ENCODE measurements around the gene TMEM178B. TPM values are rescaled to one million over a fixed set of nuclear protein-coding genes. Genes with fewer than 3 reads are reported as not detected.
"Not testable (repeated sequence)": the region's sequence is repeated elsewhere in the genome, so short reads cannot be mapped to it uniquely, and the experiment has no call there.

The TMEM178B gene
- total RNA-seq, 4 donors from 2014 or later: 0.15 to 1.2 (median 0.58) TPM

DNA sequence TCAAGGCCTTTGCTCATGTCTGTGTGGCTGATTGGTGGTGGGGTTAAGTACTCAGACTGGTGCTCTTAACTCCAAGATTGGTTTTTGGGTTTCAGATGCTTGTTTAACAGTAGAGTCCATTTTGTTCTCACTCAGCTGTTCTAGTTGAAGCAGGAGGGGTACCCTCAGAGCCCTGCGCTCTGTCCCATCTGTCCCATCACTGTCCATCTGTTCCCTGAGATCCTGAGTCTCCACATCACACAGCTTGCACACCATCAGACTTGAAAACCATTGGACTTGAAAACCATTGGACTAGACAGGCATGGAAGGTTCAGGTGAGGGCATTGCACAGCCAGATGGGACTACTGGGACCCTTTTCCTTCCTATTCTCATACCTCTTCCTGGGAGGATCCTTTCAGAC lies 39.3 kb downstream of the TMEM178B start:
- no peak overlapping the region for H3K4me3 ChIP-seq (ENCODE audit: low read depth, poor library complexity, severe bottlenecking)
- 94% methylated on average over 1 of the region's 1 CpG for WGBS, 2 donors
- intact Hi-C loops (cut with DNase I; ENCODE audit: low total_unique reads): no loop called here
- TF ChIP-seq, protein P1, sequence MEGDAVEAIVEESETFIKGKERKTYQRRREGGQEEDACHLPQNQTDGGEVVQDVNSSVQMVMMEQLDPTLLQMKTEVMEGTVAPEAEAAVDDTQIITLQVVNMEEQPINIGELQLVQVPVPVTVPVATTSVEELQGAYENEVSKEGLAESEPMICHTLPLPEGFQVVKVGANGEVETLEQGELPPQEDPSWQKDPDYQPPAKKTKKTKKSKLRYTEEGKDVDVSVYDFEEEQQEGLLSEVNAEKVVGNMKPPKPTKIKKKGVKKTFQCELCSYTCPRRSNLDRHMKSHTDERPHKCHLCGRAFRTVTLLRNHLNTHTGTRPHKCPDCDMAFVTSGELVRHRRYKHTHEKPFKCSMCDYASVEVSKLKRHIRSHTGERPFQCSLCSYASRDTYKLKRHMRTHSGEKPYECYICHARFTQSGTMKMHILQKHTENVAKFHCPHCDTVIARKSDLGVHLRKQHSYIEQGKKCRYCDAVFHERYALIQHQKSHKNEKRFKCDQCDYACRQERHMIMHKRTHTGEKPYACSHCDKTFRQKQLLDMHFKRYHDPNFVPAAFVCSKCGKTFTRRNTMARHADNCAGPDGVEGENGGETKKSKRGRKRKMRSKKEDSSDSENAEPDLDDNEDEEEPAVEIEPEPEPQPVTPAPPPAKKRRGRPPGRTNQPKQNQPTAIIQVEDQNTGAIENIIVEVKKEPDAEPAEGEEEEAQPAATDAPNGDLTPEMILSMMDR (IDR thresholded peaks at IDR 0.05): no peak
- no peak for TF ChIP-seq POLR2A (IDR thresholded peaks at IDR 0.05)
- DNase-seq (ENCODE audit: low spot score in 2 of 2): no peak

DNA sequence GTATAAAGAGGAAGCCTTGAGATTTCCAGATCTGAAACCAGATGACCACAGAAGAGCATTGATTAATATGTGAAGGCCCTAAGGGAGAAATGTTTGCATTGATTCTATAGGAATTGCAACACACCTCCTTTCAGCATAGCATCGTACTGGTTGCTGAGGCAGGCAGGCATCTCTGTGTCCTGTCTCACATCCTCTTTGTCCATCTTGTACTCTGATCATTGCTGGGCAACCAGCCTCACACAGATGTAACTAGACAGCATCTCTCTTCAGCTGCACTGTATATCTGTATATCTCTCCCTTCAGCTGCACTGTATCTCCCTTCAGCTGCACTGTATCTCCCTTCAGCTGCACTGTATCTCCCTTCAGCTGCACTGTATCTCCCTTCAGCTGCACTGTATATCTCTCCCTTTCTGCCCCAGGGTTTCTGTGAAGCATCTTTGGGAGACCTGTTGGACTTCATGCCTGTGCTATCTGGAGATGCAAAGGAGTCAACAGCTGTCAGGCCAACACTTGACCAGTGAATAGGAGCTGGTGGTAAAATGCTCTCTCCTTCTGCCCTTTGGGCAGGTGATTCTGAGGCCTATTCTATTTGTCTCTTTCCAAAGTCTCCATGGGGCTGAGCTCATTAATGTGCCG lies 40.3 kb downstream of the TMEM178B start:
- DNase-seq (ENCODE audit: low spot score in 2 of 2): no peak
- no peak overlapping the region for H3K4me3 ChIP-seq (ENCODE audit: low read depth, poor library complexity, severe bottlenecking)
- no peak for TF ChIP-seq POLR2A (IDR thresholded peaks at IDR 0.05)
- TF ChIP-seq, protein P1 (IDR thresholded peaks at IDR 0.05): no peak
- intact Hi-C loops (cut with DNase I; ENCODE audit: low total_unique reads): no loop called here
- 69 to 70% methylated on average over 2 of the region's 2 CpGs for WGBS, 2 donors

DNA sequence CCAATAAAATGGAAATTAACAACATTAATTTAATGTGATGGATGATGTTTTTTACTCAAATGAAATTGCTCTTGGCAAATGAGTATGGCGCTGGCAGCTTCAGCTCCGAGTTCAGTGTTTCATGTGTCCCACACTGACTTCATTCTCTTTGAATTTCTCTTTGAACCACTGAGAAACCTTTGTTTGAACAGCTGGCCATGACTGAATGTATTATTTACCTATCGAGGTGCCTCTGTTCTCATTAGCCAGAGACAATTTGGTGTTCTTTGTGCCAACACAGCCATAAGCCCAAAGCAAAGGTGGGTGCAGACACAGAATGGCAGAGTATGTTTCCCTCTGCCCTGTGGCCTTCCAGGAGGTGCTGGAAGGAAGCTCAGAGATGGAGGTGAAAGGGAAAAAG lies 42.1 kb downstream of the TMEM178B start:
- TF ChIP-seq, protein P1 (IDR thresholded peaks at IDR 0.05): no peak
- TF ChIP-seq POLR2A (IDR thresholded peaks at IDR 0.05): no peak
- H3K4me3 ChIP-seq (ENCODE audit: low read depth, poor library complexity, severe bottlenecking): no peak overlapping the region
- peak in 1 of 2 donors; percentile 10 for DNase-seq (ENCODE audit: low spot score in 2 of 2)
- WGBS, 2 donors: 67 to 80% methylated on average over 3 of the region's 3 CpGs
- intact Hi-C loops (cut with DNase I; ENCODE audit: low total_unique reads): no loop called here

DNA sequence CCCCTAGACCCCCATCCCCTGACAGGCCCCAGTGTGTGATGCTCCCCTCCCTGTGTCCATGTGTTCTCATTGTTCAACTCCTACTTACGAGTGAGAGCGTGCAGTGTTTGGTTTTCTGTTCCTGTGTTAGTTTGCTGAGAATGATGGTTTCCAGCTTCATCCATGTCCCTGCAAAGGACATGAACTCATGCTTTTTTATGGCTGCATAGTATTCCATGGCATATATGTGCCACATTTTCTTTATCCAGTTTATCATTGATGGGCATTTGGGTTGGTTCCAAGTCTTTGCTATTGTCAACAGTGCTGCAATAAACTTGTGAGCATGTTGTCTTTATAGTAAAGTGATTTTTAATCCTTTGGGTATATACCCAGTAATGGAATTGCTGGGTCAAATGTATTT lies 42.8 kb downstream of the TMEM178B start:
- H3K4me3 ChIP-seq (ENCODE audit: low read depth, poor library complexity, severe bottlenecking); DNase-seq (ENCODE audit: low spot score in 2 of 2); intact Hi-C loops (cut with DNase I; ENCODE audit: low total_unique reads): not testable (repeated sequence)
- 93 to 97% methylated on average over 2 of the region's 2 CpGs for WGBS, 2 donors

DNA sequence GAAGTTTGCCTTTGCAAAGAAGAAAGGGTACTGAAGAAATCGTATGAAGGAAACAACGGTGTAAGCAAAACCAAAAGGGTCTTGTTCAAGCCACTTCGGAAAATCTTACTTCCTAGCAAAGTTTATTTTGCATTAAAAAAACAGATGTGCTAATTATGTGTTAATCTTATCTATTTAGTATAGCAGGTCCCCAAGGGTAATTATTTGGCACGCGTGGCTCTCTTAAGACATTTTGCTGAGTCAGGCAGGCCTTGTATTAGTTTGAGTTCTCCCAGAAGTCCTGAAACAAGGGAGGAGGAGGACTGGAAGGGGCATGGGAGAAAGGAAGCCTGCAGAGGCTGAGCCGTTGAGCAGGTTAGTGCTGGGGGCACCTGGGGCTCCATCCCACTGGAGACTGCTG lies 44.9 kb downstream of the TMEM178B start:
- TF ChIP-seq POLR2A (IDR thresholded peaks at IDR 0.05): no peak
- TF ChIP-seq, protein P1 (IDR thresholded peaks at IDR 0.05): no peak
- no peak for DNase-seq (ENCODE audit: low spot score in 2 of 2)
- no peak overlapping the region for H3K4me3 ChIP-seq (ENCODE audit: low read depth, poor library complexity, severe bottlenecking)
- intact Hi-C loops (cut with DNase I; ENCODE audit: low total_unique reads): no loop called here
- 73 to 76% methylated on average over 6 of the region's 6 CpGs for WGBS, 2 donors

DNA sequence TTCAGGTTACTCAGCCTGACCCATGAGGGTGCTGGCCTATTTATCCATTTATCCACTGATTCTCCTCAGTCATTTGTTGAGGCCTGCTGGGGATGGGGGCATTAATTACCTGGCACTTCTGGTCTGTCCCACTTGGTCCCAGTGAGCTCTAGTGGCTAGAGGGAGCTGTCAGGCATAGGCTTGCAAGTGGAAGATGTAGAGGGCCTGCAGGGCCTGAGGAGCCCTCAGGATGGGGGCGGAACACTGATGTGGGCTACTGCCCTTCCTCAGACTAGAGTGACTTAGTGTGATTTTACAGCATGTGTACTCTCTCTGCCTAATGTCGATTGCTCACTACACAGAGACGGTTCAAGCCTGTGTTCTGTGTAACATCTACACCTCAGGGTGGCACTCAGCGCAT lies 45.3 kb downstream of the TMEM178B start:
- 86% methylated on average over 4 of the region's 4 CpGs for WGBS, 2 donors

More for the DNA sequence above, 45.3 kb downstream of the TMEM178B start:
- H3K4me3 ChIP-seq (ENCODE audit: low read depth, poor library complexity, severe bottlenecking): no peak overlapping the region
- intact Hi-C loops (cut with DNase I; ENCODE audit: low total_unique reads): no loop called here
- DNase-seq (ENCODE audit: low spot score in 2 of 2): no peak
- no peak for TF ChIP-seq POLR2A (IDR thresholded peaks at IDR 0.05)
- TF ChIP-seq, protein P1 (IDR thresholded peaks at IDR 0.05): no peak

All from lower leg skin (tissue), 4 donors.